IMR-90 (cell line): ENCODE results near the gene UBE2M. TPM values are rescaled to one million over a fixed set of nuclear protein-coding genes. Genes with fewer than 3 reads are reported as not detected.

Experiments
- ATAC-seq: fragments of 200-7000 bp; cut with Tn5 transposase; 2 replicates; pipeline ENCODE4 v1.9.1; 2020; ENCODE audit warnings: low read depth, mild to moderate bottlenecking, moderate library complexity
- BruUV-seq: library from RNA; stranded (reverse); fragments of 400-500 nt; replicated peaks from 2 replicates; lab custom pipeline; 2021; lab: Mats Ljungman, UMichigan
- CTCF ChIA-PET: fragments of 300-600 bp; formaldehyde crosslinking; extraction: SDS; loops from one replicate; lab custom pipeline; 2021; ENCODE audit warnings: antibody characterized with exemption; lab: Yijun Ruan, JAX
- POLR2A ChIA-PET: fragments of 300-600 bp; sonication (Branson Sonifier 250); formaldehyde crosslinking; loops from one replicate; lab custom pipeline; 2022; ENCODE audit warnings: antibody characterized with exemption; ENCODE audit not compliant: unreplicated experiment; lab: Charles Lee
- DNase-seq: peaks from one replicate; pipeline ENCODE4 v3.0.0; 2013
- H2AFZ ChIP-seq: replicated peaks from 2 replicates; pipeline ENCODE3; 2013; ENCODE audit warnings: low read length, mild to moderate bottlenecking; ENCODE audit not compliant: poor library complexity
- H2AK5ac ChIP-seq: 2 replicates; pipeline ENCODE4 v1.6.1; 2013; ENCODE audit warnings: low read depth, low read length, inconsistent platforms
- H2AK9ac ChIP-seq: replicated peaks from 2 replicates; pipeline ENCODE3; 2013; ENCODE audit warnings: mild to moderate bottlenecking, low read depth, low read length, moderate library complexity; ENCODE audit not compliant: poor library complexity
- H2BK120ac ChIP-seq: 2 replicates; pipeline ENCODE4 v1.6.1; 2013; ENCODE audit warnings: low read depth, low read length, inconsistent platforms
- H2BK15ac ChIP-seq: 3 replicates; pipeline ENCODE4 v1.6.1; 2013; ENCODE audit warnings: low read depth, low read length, inconsistent platforms
- H2BK20ac ChIP-seq: 2 replicates; pipeline ENCODE4 v1.6.1; 2013; ENCODE audit warnings: low read depth, mild to moderate bottlenecking, inconsistent platforms, low read length, moderate library complexity
- H2BK5ac ChIP-seq: 2 replicates; pipeline ENCODE4 v1.6.1; 2013; ENCODE audit warnings: mild to moderate bottlenecking, low read depth, low read length, inconsistent platforms; ENCODE audit not compliant: poor library complexity, severe bottlenecking
- H3K14ac ChIP-seq: replicated peaks from 2 replicates; pipeline ENCODE4 v1.6.1; 2013; ENCODE audit warnings: low read depth, low read length, inconsistent platforms
- H3K18ac ChIP-seq: 2 replicates; pipeline ENCODE4 v1.6.1; 2013; ENCODE audit warnings: low read depth, low read length, control low read depth
- H3K23ac ChIP-seq: 2 replicates; pipeline ENCODE4 v1.6.1; 2013; ENCODE audit warnings: low read depth, low read length, inconsistent platforms
- H3K27ac ChIP-seq: 2 replicates; pipeline ENCODE4 v1.5.1; 2013; ENCODE audit warnings: mild to moderate bottlenecking, control low read depth, low read length; ENCODE audit not compliant: insufficient read depth
- H3K27me3 ChIP-seq: 2 replicates; pipeline ENCODE4 v1.6.1; 2013; ENCODE audit warnings: low read length; ENCODE audit not compliant: control insufficient read depth, insufficient read depth
- H3K36me3 ChIP-seq: 2 replicates; pipeline ENCODE4 v1.6.1; 2013; ENCODE audit warnings: low read length, mixed read lengths; ENCODE audit not compliant: control insufficient read depth, insufficient read depth
- H3K4ac ChIP-seq: 2 replicates; pipeline ENCODE4 v1.6.1; 2013; ENCODE audit warnings: low read depth, low read length, inconsistent platforms
- H3K4me1 ChIP-seq: 2 replicates; pipeline ENCODE4 v1.6.1; 2013; ENCODE audit warnings: low read length, mixed read lengths; ENCODE audit not compliant: control insufficient read depth, insufficient read depth
- H3K4me2 ChIP-seq: 2 replicates; pipeline ENCODE4 v1.6.1; 2013; ENCODE audit warnings: low read depth, mild to moderate bottlenecking, control low read depth, low read length, moderate library complexity
- H3K4me3 ChIP-seq: 2 replicates; pipeline ENCODE4 v1.5.1; 2013; ENCODE audit warnings: low read depth, mild to moderate bottlenecking, control low read depth, low read length, moderate library complexity; ENCODE audit not compliant: insufficient read depth
- H3K56ac ChIP-seq: 2 replicates; pipeline ENCODE4 v1.6.1; 2013; ENCODE audit warnings: low read length, inconsistent platforms; ENCODE audit not compliant: insufficient read depth; ENCODE audit errors: extremely low read depth
- H3K79me1 ChIP-seq, 2 experiments: 2 replicates each; pipeline ENCODE4 v1.6.1; 2013; ENCODE audit warnings: low read length in 2 of 2, inconsistent platforms in 1 of 2, low read depth in 1 of 2
- H3K9ac ChIP-seq: 2 replicates; pipeline ENCODE4 v1.6.1; 2013; ENCODE audit warnings: low read depth, low read length, control low read depth
- H3K9me1 ChIP-seq: 2 replicates; pipeline ENCODE4 v1.6.1; 2013; ENCODE audit warnings: low read length, inconsistent platforms; ENCODE audit not compliant: insufficient read depth
- H3K9me3 ChIP-seq: 2 replicates; pipeline ENCODE4 v1.6.1; 2013; ENCODE audit warnings: low read length; ENCODE audit not compliant: control insufficient read depth, insufficient read depth
- H4K20me1 ChIP-seq: 2 replicates; pipeline ENCODE4 v1.6.1; 2013; ENCODE audit warnings: low read length, inconsistent platforms; ENCODE audit not compliant: insufficient read depth
- H4K5ac ChIP-seq: 2 replicates; pipeline ENCODE4 v1.6.1; 2013; ENCODE audit warnings: mild to moderate bottlenecking, low read depth, low read length, control low read depth
- H4K8ac ChIP-seq, 2 experiments: 2 replicates each; pipeline ENCODE4 v1.6.1; 2013; ENCODE audit warnings: low read depth in 2 of 2, low read length in 2 of 2, control low read depth in 1 of 2, inconsistent platforms in 1 of 2
- H4K91ac ChIP-seq: 2 replicates; pipeline ENCODE4 v1.6.1; 2013; ENCODE audit warnings: low read depth, low read length, inconsistent platforms; ENCODE audit not compliant: insufficient read depth
- BHLHE40 ChIP-seq: fragments of 150-350 bp; IDR thresholded peaks from 2 replicates; pipeline ENCODE4 v1.6.1; 2016; ENCODE audit warnings: mild to moderate bottlenecking, low read depth, low read length
- CHD1 ChIP-seq: IDR thresholded peaks from 2 replicates; pipeline ENCODE4 v1.6.1; 2012; ENCODE audit warnings: low read depth, low read length, improper control_type of control experiment
- FOS ChIP-seq: fragments of 150-350 bp; IDR thresholded peaks from 2 replicates; pipeline ENCODE4 v1.6.1; 2016; ENCODE audit warnings: low read depth, low read length
- MAFK ChIP-seq: IDR thresholded peaks from 2 replicates; pipeline ENCODE4 v1.6.1; 2012; ENCODE audit warnings: low read depth, low read length, improper control_type of control experiment
- MAZ ChIP-seq: IDR thresholded peaks from 2 replicates; pipeline ENCODE4 v1.6.1; 2012; ENCODE audit warnings: low read depth, mild to moderate bottlenecking, low read length, improper control_type of control experiment, moderate library complexity, borderline replicate concordance
- MXI1 ChIP-seq: IDR thresholded peaks from 2 replicates; pipeline ENCODE4 v1.6.1; 2012; ENCODE audit warnings: low read depth, mild to moderate bottlenecking, low read length, moderate library complexity, borderline replicate concordance
- POLR2A ChIP-seq: IDR thresholded peaks from 2 replicates; pipeline ENCODE4 v1.6.1; 2012; ENCODE audit warnings: mild to moderate bottlenecking, low read depth, low read length
- RAD21 ChIP-seq: IDR thresholded peaks from 2 replicates; pipeline ENCODE4 v1.6.1; 2012; ENCODE audit warnings: low read length, improper control_type of control experiment
- RCOR1 ChIP-seq: IDR thresholded peaks from 2 replicates; pipeline ENCODE4 v1.6.1; 2012; ENCODE audit warnings: mild to moderate bottlenecking, low read length, improper control_type of control experiment; ENCODE audit not compliant: insufficient replicate concordance
- RFX5 ChIP-seq: IDR thresholded peaks from 2 replicates; pipeline ENCODE4 v1.8.0; 2012; ENCODE audit warnings: low read depth, mild to moderate bottlenecking, low read length, moderate library complexity
- SMC3 ChIP-seq: fragments of 150-350 bp; IDR thresholded peaks from 2 replicates; pipeline ENCODE4 v1.6.1; 2016; ENCODE audit warnings: low read depth, mild to moderate bottlenecking, antibody characterized with exemption, low read length, moderate library complexity
- WGBS, 2 experiments: methylation state at CpG; one replicate each; pipeline versions ENCODE4 v1.1.5 to v1.1.7; 2013; ENCODE audit warnings: missing lambda C conversion rate in 2 of 2; ENCODE audit not compliant: insufficient read length in 1 of 2; ENCODE audit errors: extremely low coverage in 2 of 2; 5-methylcytosine and 5-hydroxymethylcytosine counted together
- dilution Hi-C: fragments of 300-500 bp; cut with HindIII; formaldehyde crosslinking; loops from one replicate; pipeline ENCODE4 v1.14.3; 2018; ENCODE audit warnings: low sequenced_read_pairs; ENCODE audit not compliant: unreplicated experiment
- in situ Hi-C: fragments of 300-500 bp; cut with MboI; formaldehyde crosslinking; loops from 3 replicates; pipeline ENCODE4 v1.14.3; 2019; ENCODE audit warnings: low sequenced_read_pairs, inconsistent platforms, mixed read lengths
- intact Hi-C: fragments of 100-400 bp; cut with micrococcal nuclease; formaldehyde crosslinking; loops from 2 replicates; pipeline ENCODE4 v1.10.0; 2022
- polyA plus RNA-seq, 3 experiments: library from polyadenylated mRNA; depleted of rRNA; stranded (reverse); fragments of >200 nt; gene quantifications; 2 replicates each; pipeline ENCODE4 v1.2.3, GENCODE V29; 2012; ENCODE audit warnings: low replicate concordance in 1 of 3
- total RNA-seq: library from RNA; depleted of rRNA; stranded (reverse); fragments of >200 nt; gene quantifications from 2 replicates; pipeline ENCODE4 v1.2.3, GENCODE V29; 2012
- TF ChIP-seq, protein P1 (sequence below): fragments of 150-350 bp; IDR thresholded peaks from 2 replicates; pipeline ENCODE4 v1.6.1; 2017; ENCODE audit warnings: mild to moderate bottlenecking, antibody characterized with exemption, low read length, low read depth
- TF ChIP-seq, protein P2 (sequence below): conservative IDR thresholded peaks from 2 replicates; pipeline ENCODE4 v1.5.1; 2012; ENCODE audit warnings: mild to moderate bottlenecking, low read depth, low read length, improper control_type of control experiment

The UBE2M gene
- total and polyA plus RNA-seq, 2 of the 4 experiments (the other 2 are of a cell fraction) = 55.9 to 66.6 TPM

DNA sequence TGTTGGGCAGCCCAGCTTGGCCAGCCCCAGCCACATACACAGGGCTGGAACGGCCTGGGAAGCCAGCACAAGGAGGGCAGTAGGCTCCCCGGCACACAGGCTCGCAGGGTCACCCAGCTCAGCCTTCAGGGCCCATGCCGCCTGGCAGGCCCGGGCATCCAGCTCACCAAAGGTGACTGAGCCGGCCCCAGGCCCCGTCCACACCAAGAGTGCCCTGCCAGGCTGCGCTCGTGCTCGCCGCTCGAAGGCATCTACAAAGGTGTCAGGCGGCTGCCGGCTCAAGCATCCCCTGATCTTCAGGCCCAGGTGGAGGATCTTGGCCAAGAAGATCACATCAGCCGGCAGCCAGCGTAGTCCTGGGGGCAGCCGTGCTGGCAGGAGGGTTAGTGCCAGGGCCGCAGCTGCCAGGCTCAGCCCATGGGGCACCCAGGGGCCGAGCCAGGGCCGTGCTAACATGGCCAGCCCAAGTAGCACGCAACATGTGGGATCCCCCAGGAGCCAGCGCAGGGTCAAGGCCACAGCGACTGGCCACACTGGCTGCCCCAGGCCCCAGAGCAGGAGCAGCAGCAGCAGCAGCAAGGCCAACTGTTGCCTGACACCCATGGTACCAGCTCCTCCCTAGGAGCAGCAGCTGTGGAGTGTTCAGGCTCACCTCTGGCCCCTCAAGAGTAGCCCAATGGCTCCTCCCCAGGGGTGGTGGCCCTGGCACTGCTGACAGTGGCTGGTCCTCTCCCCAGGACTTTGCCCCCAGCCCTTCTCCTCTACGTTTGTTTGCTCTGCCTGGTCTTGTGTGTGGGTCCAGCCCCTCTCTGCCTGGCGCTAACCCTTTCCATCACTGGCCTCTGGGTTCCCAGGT lies 46.8 kb downstream of the UBE2M start, which contains the start of gene SLC27A5 (continued):
- TF ChIP-seq BHLHE40 (no peak), POLR2A (no peak)

DNA sequence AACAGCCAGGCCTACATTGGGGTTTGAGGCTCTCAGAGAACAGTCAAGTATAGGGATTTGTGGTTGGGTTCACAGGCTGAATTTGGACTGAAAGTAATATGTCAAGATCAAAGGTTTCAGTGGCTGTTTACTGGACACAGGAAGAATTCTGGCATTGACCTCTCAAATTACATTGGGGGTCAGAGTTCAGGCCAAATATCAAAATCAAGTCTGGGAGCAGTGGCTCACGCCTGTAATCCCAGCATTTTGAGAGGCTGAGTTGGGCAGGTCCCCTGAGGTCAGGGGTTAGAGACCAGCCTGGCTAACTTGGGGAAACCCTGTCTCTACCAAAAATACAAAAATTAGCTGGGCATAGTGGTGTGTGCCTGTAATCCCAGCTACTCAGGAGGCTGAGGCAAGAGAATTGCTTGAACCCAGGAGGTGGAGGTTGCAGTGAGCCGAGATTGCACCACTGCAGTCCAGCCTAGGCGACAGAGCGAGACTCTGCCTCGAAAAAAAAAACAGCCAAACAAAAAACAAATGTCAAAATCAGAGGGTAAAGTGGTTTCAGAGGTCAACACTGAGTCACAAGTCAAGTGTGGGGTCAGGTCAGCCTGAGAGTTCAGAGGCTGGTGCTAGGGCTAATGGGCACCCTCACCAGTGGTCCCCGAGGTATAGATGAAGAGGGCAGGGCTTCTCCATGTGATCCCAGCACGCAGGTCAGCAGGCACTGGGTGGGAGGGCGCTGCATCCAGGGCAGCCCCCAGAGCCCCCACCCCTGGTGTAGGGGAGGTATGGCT lies 48.1 kb downstream of the UBE2M start:
- peaks cover 4% of the 10 kb centered on the region; the same call in 1 of the 2 replicates for H3K36me3 ChIP-seq
- no peaks in the 10 kb centered on the region for H3K9me1 ChIP-seq
- H2BK20ac ChIP-seq = no peak overlapping the region
- no peak overlapping the region for H3K4ac ChIP-seq
- no peaks in the 10 kb centered on the region for H3K27me3 ChIP-seq
- no peak overlapping the region for H2AK5ac ChIP-seq
- ATAC-seq (no peak), DNase-seq (no peak)
- no peaks in the 10 kb centered on the region for H3K4me1 ChIP-seq
- no peak overlapping the region for H3K9ac ChIP-seq
- H3K4me3 ChIP-seq = no peak overlapping the region
- ChIA-PET CTCF (no interaction called here), POLR2A (no interaction called here)
- no peak overlapping the region for H3K18ac ChIP-seq
- no peak overlapping the region for H2BK120ac ChIP-seq
- H2BK5ac ChIP-seq = no peak overlapping the region
- no peaks in the 10 kb centered on the region for H4K20me1 ChIP-seq
- dilution Hi-C loops = no loop called here
- H4K5ac ChIP-seq = no peak overlapping the region
- H3K79me1 ChIP-seq = peaks cover 4 to 30% of the 10 kb centered on the region in 2 experiments; a peak in 3 of 4 replicates
- H3K27ac ChIP-seq = no peak overlapping the region
- H4K91ac ChIP-seq = no peak overlapping the region
- in situ Hi-C loops = no loop called here
- no peak overlapping the region for H3K14ac ChIP-seq
- intact Hi-C loops = no loop called here
- H2AK9ac ChIP-seq = peak overlapping the region; percentile 55
- no CpG with 5 or more reads among the region's 8 CpGs for WGBS, 2 experiments
- no TSS peak for BruUV-seq
- H2BK15ac ChIP-seq = no peak overlapping the region
- H4K8ac ChIP-seq = no peak overlapping the region
- peaks cover 2% of the 10 kb centered on the region; the same call in 1 of the 2 replicates for H3K9me3 ChIP-seq
- no peak overlapping the region for H3K4me2 ChIP-seq
- no peak overlapping the region for H3K56ac ChIP-seq
- H2AFZ ChIP-seq = no peak overlapping the region
- no peak overlapping the region for H3K23ac ChIP-seq
- TF ChIP-seq, protein P1, sequence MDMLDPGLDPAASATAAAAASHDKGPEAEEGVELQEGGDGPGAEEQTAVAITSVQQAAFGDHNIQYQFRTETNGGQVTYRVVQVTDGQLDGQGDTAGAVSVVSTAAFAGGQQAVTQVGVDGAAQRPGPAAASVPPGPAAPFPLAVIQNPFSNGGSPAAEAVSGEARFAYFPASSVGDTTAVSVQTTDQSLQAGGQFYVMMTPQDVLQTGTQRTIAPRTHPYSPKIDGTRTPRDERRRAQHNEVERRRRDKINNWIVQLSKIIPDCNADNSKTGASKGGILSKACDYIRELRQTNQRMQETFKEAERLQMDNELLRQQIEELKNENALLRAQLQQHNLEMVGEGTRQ = no peak
- TF ChIP-seq, protein P2, sequence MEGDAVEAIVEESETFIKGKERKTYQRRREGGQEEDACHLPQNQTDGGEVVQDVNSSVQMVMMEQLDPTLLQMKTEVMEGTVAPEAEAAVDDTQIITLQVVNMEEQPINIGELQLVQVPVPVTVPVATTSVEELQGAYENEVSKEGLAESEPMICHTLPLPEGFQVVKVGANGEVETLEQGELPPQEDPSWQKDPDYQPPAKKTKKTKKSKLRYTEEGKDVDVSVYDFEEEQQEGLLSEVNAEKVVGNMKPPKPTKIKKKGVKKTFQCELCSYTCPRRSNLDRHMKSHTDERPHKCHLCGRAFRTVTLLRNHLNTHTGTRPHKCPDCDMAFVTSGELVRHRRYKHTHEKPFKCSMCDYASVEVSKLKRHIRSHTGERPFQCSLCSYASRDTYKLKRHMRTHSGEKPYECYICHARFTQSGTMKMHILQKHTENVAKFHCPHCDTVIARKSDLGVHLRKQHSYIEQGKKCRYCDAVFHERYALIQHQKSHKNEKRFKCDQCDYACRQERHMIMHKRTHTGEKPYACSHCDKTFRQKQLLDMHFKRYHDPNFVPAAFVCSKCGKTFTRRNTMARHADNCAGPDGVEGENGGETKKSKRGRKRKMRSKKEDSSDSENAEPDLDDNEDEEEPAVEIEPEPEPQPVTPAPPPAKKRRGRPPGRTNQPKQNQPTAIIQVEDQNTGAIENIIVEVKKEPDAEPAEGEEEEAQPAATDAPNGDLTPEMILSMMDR = no peak
- no peak for TF ChIP-seq BHLHE40
- TF ChIP-seq RAD21 = no peak
- no peak for TF ChIP-seq RFX5
- TF ChIP-seq MAZ = no peak
- no peak for TF ChIP-seq SMC3
- no peak for TF ChIP-seq CHD1
- TF ChIP-seq FOS = no peak
- TF ChIP-seq MAFK = no peak
- no peak for TF ChIP-seq MXI1
- no peak for TF ChIP-seq RCOR1
